ENCODE data around the gene OR1K1.
"Not testable (repeated sequence)": the region's sequence is repeated elsewhere in the genome, so short reads cannot be mapped to it uniquely, and the experiment has no call there.

Gene OR1K1

DNA sequence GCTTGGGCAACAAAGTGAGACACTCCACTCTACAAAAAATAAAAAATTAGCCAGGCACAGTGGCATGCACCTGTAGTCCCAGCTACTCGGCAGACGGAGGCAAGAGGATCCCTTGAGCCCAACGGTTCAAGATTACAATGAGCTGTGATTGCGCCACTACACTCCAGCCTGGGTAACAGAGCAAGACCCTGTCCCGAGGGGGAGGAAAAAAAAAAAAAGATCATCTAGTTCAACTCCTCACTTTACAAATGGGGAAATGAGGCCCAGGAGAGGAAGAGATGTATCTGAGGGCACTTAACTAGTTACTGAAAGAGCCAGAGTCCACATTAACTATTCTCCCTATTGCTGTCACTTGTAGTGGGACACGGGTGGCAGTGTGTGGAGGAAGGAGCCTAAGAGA, 14.6 kb downstream of the OR1K1 start:
- DNase-seq (ENCODE audit: low spot score) = no peak

GRCh38 chr9:122815544-122815943, 15.6 kb downstream of the OR1K1 start:
- DNase-seq (ENCODE audit: low spot score) = no peak

- no peak for DNase-seq (ENCODE audit: low spot score)
These were observed 16.4 kb downstream of the OR1K1 start for GRCh38 chr9:122816163-122816867.

DNA sequence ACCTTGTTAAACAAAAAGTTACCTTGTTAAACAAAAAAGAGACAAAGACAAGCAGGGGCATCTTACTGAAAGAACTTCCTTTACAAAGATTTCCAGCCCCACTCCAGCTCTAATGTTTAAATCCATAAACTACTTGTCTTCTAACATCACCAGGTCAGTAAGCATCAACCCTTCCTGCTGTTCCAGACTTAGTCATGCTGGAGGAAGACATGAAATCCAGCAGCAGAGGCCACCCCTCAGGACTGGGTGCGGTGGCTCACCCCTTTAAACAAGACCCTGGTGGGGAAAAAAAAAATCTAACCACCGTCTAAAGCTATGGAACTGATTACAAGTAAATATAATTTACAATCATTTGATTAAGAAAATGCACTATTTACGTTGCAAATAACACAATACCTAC, 19.4 kb downstream of the OR1K1 start:
- no peak for DNase-seq (ENCODE audit: low spot score)

DNA sequence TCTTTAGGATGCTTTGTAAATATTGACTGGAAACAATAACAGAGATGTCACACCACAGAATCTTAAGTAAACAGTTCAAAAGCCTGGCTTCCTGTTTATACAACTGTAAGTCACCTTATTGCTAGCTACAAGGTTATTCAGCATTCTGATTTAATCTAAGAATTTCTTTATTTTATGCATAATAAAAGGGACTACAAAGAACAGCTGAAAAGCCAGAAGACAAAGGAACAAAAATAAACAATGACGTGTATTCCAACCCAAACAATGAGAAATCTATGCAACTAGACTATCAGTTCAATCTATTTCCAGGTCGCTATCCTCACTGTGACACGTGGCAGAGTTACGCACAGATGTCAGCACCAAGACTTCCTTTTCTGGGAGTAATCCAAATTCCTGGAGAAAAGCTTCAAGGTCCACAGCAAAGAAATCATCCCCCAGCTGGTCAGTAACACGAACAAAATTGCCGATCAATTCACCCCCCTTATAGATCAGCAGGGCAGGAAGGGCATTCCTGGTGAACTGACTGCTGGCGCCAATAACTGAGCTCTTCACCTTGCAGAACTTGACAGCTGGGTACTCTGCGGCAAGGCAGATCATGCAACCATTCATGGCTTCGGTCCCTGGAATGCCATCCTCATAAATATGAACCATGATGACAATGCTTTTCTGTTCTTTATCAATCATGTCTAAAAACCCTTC, 20.0 kb downstream of the OR1K1 start:
- no peak for DNase-seq (ENCODE audit: low spot score)

GRCh38 chr9:122820490-122820845, 20.5 kb downstream of the OR1K1 start:
- no peak for DNase-seq (ENCODE audit: low spot score)

DNA sequence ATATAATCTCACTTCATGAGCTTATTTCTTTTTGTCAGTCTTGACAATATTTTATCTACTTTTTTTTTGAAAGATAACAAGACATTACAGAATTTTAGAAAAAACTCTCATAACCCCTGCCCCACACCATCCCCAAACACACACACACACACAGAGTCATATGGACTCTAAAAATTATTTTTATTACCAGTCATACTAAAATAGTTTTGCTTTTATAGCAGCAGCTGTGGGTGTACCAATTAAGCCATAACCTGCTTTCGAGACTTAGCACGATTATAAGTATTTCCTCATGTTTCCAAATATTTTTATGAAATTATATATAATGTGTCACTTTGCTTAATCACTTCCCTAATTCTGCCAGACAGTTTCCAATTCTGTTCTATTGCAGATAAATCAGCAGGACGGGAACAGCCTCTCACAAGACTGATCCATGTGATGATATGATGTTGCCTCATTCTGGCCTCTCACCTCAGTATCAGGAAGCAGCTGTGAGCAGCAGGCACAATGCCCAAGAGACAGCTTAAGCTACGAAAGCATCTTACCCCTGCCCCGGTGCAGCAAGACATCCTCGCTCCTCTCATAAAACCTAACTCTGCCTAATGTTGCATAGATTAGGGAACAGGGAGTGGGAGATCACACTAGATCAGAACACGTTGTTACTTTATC, 21.5 kb downstream of the OR1K1 start:
- no peak for DNase-seq (ENCODE audit: low spot score)

DNA sequence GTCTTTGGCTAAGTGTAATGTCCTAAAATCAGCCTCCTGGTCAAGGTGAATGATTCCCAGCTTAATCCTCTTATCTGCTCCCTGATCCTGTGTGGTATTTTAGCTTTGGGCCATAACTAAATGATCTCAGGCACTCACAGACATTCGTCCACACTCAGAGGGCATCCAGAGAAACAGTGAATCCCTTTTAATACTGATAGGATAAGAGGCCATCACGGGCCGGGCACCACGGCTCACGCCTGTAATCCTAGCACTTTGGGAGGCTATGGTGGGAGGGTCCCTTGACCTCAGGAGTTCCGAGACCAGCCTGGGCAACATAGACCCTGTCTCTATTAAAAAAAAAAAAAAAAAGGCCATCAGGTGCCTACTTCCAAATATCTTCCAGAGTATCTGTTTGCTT, 22.1 kb downstream of the OR1K1 start:
- no peak for DNase-seq (ENCODE audit: low spot score)

GRCh38 chr9:122822938-122823337, 23.0 kb downstream of the OR1K1 start:
- DNase-seq (ENCODE audit: low spot score) = no peak

- DNase-seq (ENCODE audit: low spot score) = no peak
These were observed 27.8 kb downstream of the OR1K1 start for GRCh38 chr9:122827761-122828093.

GRCh38 chr9:122828965-122829284, 29.0 kb downstream of the OR1K1 start:
- not testable (repeated sequence) for DNase-seq (ENCODE audit: low spot score)

DNA sequence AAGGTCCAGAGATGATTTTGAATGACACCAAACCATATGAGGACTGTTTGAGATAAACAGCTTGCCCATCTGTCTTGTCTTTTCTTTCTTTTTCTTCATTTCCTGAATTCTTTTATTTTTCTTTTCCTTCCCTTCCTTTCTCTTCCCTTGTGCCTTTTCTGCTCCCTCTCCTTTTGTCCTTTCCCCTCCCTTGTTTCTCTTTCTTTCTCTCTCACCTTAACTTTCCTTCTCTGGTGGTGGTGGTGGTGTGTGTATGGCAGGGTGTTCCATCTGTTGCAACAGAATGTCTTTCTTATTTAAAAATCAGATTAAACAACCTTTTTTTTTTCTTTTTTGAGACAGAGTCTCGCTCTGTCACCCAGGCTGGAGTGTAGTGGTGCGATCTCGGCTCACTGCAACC, 32.3 kb downstream of the OR1K1 start:
- DNase-seq (ENCODE audit: low spot score) = no peak

- DNase-seq (ENCODE audit: low spot score) = no peak
These were observed 35.4 kb downstream of the OR1K1 start for GRCh38 chr9:122835313-122835731.

GRCh38 chr9:122837266-122837850, 37.4 kb downstream of the OR1K1 start:
- no peak for DNase-seq (ENCODE audit: low spot score)

GRCh38 chr9:122838441-122838840, 38.5 kb downstream of the OR1K1 start:
- DNase-seq (ENCODE audit: low spot score) = not testable (repeated sequence)

DNA sequence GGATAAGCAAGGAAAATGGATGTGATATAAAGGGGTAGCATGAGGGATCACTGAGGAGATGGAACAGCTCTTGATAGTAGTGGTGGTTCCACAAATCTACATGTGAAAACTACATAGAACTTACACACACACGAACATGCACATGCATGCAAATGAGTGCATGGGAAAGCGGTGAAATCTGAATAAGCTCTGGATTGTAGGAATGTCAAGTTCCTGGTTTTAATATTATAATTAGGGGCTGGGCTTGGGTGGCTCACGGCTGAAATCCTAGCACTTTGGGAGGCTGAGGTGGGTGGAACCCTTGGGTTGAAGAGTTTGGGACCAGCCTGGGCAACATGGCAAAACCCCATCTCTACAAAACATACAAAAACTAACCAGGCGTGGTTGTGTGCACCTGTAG, 41.6 kb downstream of the OR1K1 start:
- DNase-seq (ENCODE audit: low spot score) = no peak

GRCh38 chr9:122844137-122844536, 44.2 kb downstream of the OR1K1 start:
- DNase-seq (ENCODE audit: low spot score) = no peak

DNA sequence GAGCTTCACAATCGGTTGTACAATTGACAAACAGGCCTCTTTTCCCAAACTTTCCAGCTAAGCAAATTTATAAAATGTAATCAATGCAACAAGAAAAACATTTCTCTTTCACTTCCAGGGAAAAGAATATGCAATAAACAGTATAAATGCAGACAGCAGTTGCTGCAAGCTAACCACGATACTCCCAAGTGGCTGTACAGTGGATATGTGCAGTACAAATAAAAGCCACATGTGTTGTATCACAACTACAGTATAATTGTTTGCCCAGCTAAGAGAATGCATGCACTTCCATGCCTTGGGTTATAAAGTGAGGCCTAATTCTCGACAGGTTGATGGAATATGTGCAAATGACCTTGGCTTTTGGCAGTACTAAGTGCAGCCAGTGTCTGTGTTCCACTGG, 45.2 kb downstream of the OR1K1 start:
- no peak for DNase-seq (ENCODE audit: low spot score)

GRCh38 chr9:122846371-122846940, 46.5 kb downstream of the OR1K1 start:
- DNase-seq (ENCODE audit: low spot score) = no peak

- DNase-seq (ENCODE audit: low spot score) = no peak
These were observed 48.5 kb downstream of the OR1K1 start for GRCh38 chr9:122848256-122848943.
